HG03025 (cell line): ENCODE results near the gene PRKCI.
"Not testable (repeated sequence)": the region's sequence is repeated elsewhere in the genome, so short reads cannot be mapped to it uniquely, and the experiment has no call there.

ENCODE experiments used
- ATAC-seq: cut with Tn5 transposase; IDR thresholded peaks from one replicate; pipeline ENCODE4 v1.9.1; 2021; ENCODE audit warnings: mild to moderate bottlenecking, moderate library complexity; ENCODE audit not compliant: unreplicated experiment, low FRiP score

PRKCI gene

GRCh38 chr3:170222647-170223541, 670 bp downstream of the PRKCI start:
- peak; percentile 24 for ATAC-seq

- ATAC-seq, result no peak
Observed at GRCh38 chr3:170225166-170225565, 2.9 kb downstream of the PRKCI start.

- no peak for ATAC-seq
Observed at GRCh38 chr3:170226426-170226960, 4.3 kb downstream of the PRKCI start.

GRCh38 chr3:170228093-170228766, 6.0 kb downstream of the PRKCI start:
- ATAC-seq, result no peak

- no peak for ATAC-seq
Observed at GRCh38 chr3:170232266-170232665, 10.0 kb downstream of the PRKCI start.

- ATAC-seq, result no peak
Observed at GRCh38 chr3:170233530-170233929, 11.3 kb downstream of the PRKCI start.

GRCh38 chr3:170240142-170240541, 17.9 kb downstream of the PRKCI start:
- no peak for ATAC-seq

GRCh38 chr3:170240671-170241070, 18.4 kb downstream of the PRKCI start:
- ATAC-seq, result no peak

- no peak for ATAC-seq
Observed at GRCh38 chr3:170244576-170244975, 22.4 kb downstream of the PRKCI start.

GRCh38 chr3:170247875-170248274, 25.7 kb downstream of the PRKCI start:
- ATAC-seq, result no peak

- ATAC-seq, result no peak
Observed at GRCh38 chr3:170256597-170256996, 34.4 kb downstream of the PRKCI start.

GRCh38 chr3:170257145-170257544, 34.9 kb downstream of the PRKCI start:
- ATAC-seq, result peak; percentile 67

- no peak for ATAC-seq
Observed at GRCh38 chr3:170258105-170258487, 35.9 kb downstream of the PRKCI start.

- no peak for ATAC-seq
Observed at GRCh38 chr3:170259907-170260306, 37.7 kb downstream of the PRKCI start.

- no peak for ATAC-seq
Observed at GRCh38 chr3:170267793-170268192, 45.6 kb downstream of the PRKCI start.

GRCh38 chr3:170269673-170270254, 47.5 kb downstream of the PRKCI start:
- ATAC-seq, result not testable (repeated sequence)

GRCh38 chr3:170270282-170270881, 48.2 kb downstream of the PRKCI start:
- ATAC-seq, result no peak

GRCh38 chr3:170274641-170275040, 52.4 kb downstream of the PRKCI start:
- ATAC-seq, result no peak

- ATAC-seq, result no peak
Observed at GRCh38 chr3:170275832-170276231, 53.6 kb downstream of the PRKCI start.

GRCh38 chr3:170277311-170277710, 55.1 kb downstream of the PRKCI start:
- ATAC-seq, result not testable (repeated sequence)
